GM21515 (cell line): Measurements from ENCODE around the gene FARP1.
"Not testable (repeated sequence)": the region's sequence is repeated elsewhere in the genome, so short reads cannot be mapped to it uniquely, and the experiment has no call there.

Experiments
- ATAC-seq: cut with Tn5 transposase; IDR thresholded peaks from one replicate; pipeline ENCODE4 v1.9.1; 2021; ENCODE audit not compliant: unreplicated experiment

Gene FARP1

GRCh38 chr13:98348466-98349200, 205.7 kb downstream of the FARP1 start:
- ATAC-seq = no peak

GRCh38 chr13:98349731-98350305, 206.9 kb downstream of the FARP1 start:
- ATAC-seq = no peak

GRCh38 chr13:98350746-98351330, 207.9 kb downstream of the FARP1 start:
- no peak for ATAC-seq

- no peak for ATAC-seq
These were observed 208.7 kb downstream of the FARP1 start for GRCh38 chr13:98351636-98352035.

GRCh38 chr13:98352226-98352625, 209.3 kb downstream of the FARP1 start:
- ATAC-seq = no peak

GRCh38 chr13:98353750-98354149, 210.9 kb downstream of the FARP1 start:
- no peak for ATAC-seq

- no peak for ATAC-seq
These were observed 216.0 kb downstream of the FARP1 start for GRCh38 chr13:98358937-98359336.

- ATAC-seq = no peak
These were observed 217.7 kb downstream of the FARP1 start for GRCh38 chr13:98360545-98360944.

- ATAC-seq = no peak
These were observed 220.4 kb downstream of the FARP1 start for GRCh38 chr13:98363326-98363725.

- ATAC-seq = no peak
These were observed 221.3 kb downstream of the FARP1 start for GRCh38 chr13:98364179-98364578.

GRCh38 chr13:98364647-98365046, 221.8 kb downstream of the FARP1 start:
- no peak for ATAC-seq

- no peak for ATAC-seq
These were observed 222.4 kb downstream of the FARP1 start for GRCh38 chr13:98365302-98365701.

GRCh38 chr13:98366010-98366409, 223.1 kb downstream of the FARP1 start:
- ATAC-seq = no peak

GRCh38 chr13:98366443-98366842, 223.5 kb downstream of the FARP1 start:
- no peak for ATAC-seq

GRCh38 chr13:98366959-98367358, 224.1 kb downstream of the FARP1 start:
- ATAC-seq = no peak

GRCh38 chr13:98368019-98368418, 225.1 kb downstream of the FARP1 start:
- no peak for ATAC-seq

- not testable (repeated sequence) for ATAC-seq
These were observed 226.6 kb downstream of the FARP1 start for GRCh38 chr13:98369520-98369919.

- ATAC-seq = no peak
These were observed 227.4 kb downstream of the FARP1 start for GRCh38 chr13:98370261-98370660.

GRCh38 chr13:98370806-98371515, 228.1 kb downstream of the FARP1 start:
- ATAC-seq = no peak

GRCh38 chr13:98371516-98372023, 228.7 kb downstream of the FARP1 start:
- ATAC-seq = no peak

- ATAC-seq = no peak
These were observed 230.0 kb downstream of the FARP1 start for GRCh38 chr13:98372876-98373275.

- ATAC-seq = no peak
These were observed 231.9 kb downstream of the FARP1 start for GRCh38 chr13:98374750-98375149.
